ENCODE results near the gene IFT22.

The IFT22 gene

DNA sequence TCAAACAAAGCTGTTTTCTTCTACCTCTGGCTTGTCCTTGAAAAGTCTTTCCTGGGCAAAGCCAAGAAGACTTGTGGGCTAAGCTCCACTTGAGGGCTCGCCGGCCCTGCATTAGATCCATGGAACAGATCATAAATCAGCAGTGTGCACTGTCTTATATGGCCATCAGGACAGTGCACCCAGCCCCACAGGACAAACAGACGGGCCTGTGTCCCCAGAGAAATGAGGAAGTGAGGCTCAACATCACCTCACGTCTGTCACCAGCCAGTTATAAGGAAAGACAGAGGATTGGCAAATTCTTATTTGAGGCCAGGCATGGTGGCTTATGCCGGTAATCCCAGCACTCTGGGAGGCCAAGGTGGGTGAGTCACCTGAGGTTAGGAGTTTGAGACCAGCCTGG, 12.3 kb upstream of the IFT22 start:
- TF ChIP-seq GATA3 (IDR thresholded peaks at IDR 0.05; ENCODE audit: low read depth, low read length), result no peak
- TF ChIP-seq GATA2 (IDR thresholded peaks at IDR 0.05; ENCODE audit: low read depth, low read length), result no peak

DNA sequence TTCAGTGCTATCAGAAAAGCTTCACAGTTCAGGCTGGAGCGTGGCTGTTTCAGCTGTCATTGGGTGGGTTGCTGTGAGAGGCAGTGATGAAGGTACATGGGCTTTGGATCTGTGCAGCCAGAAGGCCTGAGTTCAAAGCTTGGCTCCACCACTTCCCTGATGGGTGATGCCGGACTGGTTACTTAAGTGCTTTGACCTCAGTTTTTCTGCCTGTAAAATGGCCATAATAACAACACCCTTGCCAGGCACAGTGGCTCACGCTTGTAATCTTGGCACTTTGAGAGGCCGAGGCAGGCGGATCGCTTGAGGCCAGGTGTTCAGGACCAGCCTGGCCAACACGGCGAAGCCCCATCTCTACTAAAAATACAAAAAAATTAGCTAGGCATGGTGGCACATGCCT, 10.4 kb upstream of the IFT22 start:
- TF ChIP-seq GATA3 (IDR thresholded peaks at IDR 0.05; ENCODE audit: low read depth, low read length), result no peak
- no peak for TF ChIP-seq GATA2 (IDR thresholded peaks at IDR 0.05; ENCODE audit: low read depth, low read length)

- TF ChIP-seq GATA3 (IDR thresholded peaks at IDR 0.05; ENCODE audit: low read depth, low read length) (peak; percentile 15; the same call in 1 of the 2 replicates), GATA2 (IDR thresholded peaks at IDR 0.05; ENCODE audit: low read depth, low read length) (0 out of 2 replicates have a peak, but pooled peaks have one; percentile 49)
Measured at GRCh38 chr7:101330011-101330484, 8.4 kb upstream of the IFT22 start.

DNA sequence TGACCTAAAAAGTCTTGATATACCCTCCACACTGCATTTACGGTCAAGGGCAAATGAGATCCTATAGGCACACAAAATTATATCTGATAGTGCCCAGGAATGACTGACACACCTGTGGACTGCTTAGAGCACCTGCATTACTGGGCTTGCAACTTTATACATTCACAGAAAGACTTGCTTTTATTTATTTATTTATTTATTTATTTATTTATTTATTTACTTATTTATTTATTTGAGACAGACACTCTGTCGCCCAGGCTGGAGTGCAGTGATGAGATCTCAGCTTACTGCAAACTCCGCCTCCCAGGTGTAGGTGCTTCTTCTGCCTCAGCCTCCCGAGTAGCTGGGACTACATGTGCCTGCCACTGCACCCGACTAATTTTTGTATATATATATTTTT, 6.5 kb upstream of the IFT22 start:
- TF ChIP-seq GATA3 (IDR thresholded peaks at IDR 0.05; ENCODE audit: low read depth, low read length) (no peak), GATA2 (IDR thresholded peaks at IDR 0.05; ENCODE audit: low read depth, low read length) (no peak)

GRCh38 chr7:101319401-101319800, 2.2 kb downstream of the IFT22 start:
- no peak for TF ChIP-seq GATA3 (IDR thresholded peaks at IDR 0.05; ENCODE audit: low read depth, low read length)
- TF ChIP-seq GATA2 (IDR thresholded peaks at IDR 0.05; ENCODE audit: low read depth, low read length), result no peak

DNA sequence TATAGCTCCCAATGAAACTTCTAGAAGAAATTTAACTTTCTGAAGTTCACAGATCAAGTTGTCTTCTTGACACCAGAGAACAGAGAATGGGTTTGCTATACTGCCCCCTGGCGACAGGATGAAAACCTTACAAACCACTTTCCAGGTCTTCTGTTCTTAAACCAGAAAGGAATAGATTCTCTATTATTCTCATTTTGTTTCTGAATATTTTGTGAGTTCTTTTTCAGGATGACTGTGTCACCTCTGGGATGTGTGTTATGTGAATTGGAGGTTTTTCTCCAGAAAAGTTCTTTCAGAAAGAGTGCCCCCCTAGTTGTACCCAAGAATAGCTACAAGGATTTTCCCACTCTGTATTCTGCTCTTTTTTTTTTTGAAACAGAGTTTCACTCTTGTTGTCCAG, 6.3 kb downstream of the IFT22 start:
- no peak for TF ChIP-seq GATA2 (IDR thresholded peaks at IDR 0.05; ENCODE audit: low read depth, low read length)
- no peak for TF ChIP-seq GATA3 (IDR thresholded peaks at IDR 0.05; ENCODE audit: low read depth, low read length)

GRCh38 chr7:101308245-101309085, 13.1 kb downstream of the IFT22 start:
- TF ChIP-seq GATA3 (IDR thresholded peaks at IDR 0.05; ENCODE audit: low read depth, low read length) (no peak), GATA2 (IDR thresholded peaks at IDR 0.05; ENCODE audit: low read depth, low read length) (no peak)

- TF ChIP-seq GATA2 (IDR thresholded peaks at IDR 0.05; ENCODE audit: low read depth, low read length), result no peak
- TF ChIP-seq GATA3 (IDR thresholded peaks at IDR 0.05; ENCODE audit: low read depth, low read length), result no peak
Measured at GRCh38 chr7:101306307-101306706, 15.3 kb downstream of the IFT22 start.

GRCh38 chr7:101303102-101303701, 18.4 kb downstream of the IFT22 start:
- TF ChIP-seq GATA3 (IDR thresholded peaks at IDR 0.05; ENCODE audit: low read depth, low read length) (no peak), GATA2 (IDR thresholded peaks at IDR 0.05; ENCODE audit: low read depth, low read length) (no peak)

DNA sequence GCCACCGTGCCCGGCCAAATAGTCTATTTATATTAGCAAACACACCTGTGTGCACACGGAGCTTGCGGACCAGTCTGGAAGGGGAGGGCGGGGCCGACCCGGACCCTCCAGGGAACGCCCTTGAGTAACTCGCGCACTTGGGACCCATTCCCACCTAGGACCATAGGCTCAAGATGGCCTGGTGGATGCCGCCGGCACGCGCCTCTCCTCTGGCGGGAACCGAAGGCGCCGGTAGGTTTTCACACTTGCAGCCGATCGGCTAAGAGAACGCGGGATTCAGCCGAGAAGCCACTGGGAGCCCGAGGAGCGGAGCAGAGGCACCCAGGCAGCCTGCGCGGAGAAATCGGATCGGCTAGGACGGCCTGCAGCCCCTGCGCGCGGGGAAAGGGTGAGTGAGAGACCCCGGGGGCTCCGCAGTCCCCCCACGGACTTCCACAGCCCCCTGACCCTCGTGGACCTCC, 18.9 kb downstream of the IFT22 start:
- TF ChIP-seq GATA3 (IDR thresholded peaks at IDR 0.05; ENCODE audit: low read depth, low read length), result no peak
- TF ChIP-seq GATA2 (IDR thresholded peaks at IDR 0.05; ENCODE audit: low read depth, low read length), result no peak

DNA sequence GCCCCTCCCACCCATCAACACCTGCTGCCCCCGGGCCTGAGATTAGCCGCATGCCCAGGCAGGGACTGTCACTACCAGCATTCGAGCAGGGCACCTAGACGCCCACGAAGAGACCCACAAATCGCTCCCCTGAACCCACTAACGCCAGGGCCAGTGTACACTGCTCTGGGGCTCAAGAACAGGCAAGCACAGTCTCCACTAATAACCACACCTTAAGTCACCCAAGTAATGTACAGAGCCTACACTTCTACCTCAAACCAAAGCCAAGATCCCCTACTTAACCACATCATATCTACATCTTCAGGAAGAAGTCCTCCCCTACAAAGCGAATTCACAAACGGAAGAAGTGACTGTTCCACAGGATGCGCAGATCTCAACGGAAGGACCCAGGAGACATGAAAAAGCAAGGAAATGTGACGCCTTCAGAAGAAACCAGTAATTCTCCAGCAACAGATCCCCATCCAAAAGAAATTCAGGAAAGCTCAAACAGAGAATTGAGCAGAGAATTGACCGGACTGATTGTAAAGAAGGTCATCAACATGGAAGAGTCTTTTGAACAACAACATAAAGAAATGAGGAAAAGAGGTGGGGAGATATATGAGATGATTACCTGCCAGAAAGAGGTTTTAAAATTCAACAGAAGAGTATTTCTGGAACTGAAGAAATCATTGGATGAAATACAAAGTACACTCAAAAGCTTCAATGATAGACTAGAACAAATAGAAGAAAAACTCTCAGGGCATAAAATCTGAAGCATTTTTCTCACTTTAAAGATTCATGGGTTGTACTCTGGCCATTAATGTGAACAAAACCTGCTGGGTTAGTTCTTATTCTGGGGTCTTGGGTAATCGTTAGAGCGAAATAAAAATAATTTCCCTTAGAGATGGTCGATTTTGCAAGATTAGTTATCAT, 20.9 kb downstream of the IFT22 start:
- TF ChIP-seq GATA2 (IDR thresholded peaks at IDR 0.05; ENCODE audit: low read depth, low read length), result no peak
- TF ChIP-seq GATA3 (IDR thresholded peaks at IDR 0.05; ENCODE audit: low read depth, low read length), result no peak

GRCh38 chr7:101299511-101300464, 21.8 kb downstream of the IFT22 start:
- no peak for TF ChIP-seq GATA2 (IDR thresholded peaks at IDR 0.05; ENCODE audit: low read depth, low read length)

DNA sequence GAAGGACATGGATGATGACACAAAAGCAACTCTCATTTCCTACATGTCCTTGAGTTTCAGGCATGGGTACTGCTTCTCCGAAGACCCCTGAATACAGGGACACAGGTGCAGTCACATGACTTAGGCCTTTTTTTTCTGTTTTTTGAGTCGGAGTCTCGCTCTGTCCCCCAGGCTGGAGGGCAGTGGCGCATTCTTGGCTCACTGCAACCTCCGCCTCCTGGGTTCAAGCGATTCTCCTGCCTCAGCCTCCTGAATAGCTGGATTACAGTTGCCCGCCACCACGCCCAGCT, 26.8 kb downstream of the IFT22 start:
- TF ChIP-seq GATA3 (IDR thresholded peaks at IDR 0.05; ENCODE audit: low read depth, low read length), result no peak
- TF ChIP-seq GATA2 (IDR thresholded peaks at IDR 0.05; ENCODE audit: low read depth, low read length), result no peak
